Forelimb muscle (tissue), 1 donor: ENCODE measurements around the gene YWHAE. TPM values are rescaled to one million over a fixed set of nuclear protein-coding genes. Genes with fewer than 3 reads are reported as not detected.

Source experiments
- polyA plus RNA-seq: library from polyadenylated mRNA; unstranded; fragments of 120-200 nt; gene quantifications from one replicate; pipeline ENCODE4 v1.2.1, GENCODE V29; 2013; ENCODE audit not compliant: insufficient read length

YWHAE gene
- polyA plus RNA-seq, 1 donor = 713 TPM

Other genes starting within 250 kb of the YWHAE start
- 29.8 TPM for gene ABR, start 220.2 kb downstream of the YWHAE start, polyA plus RNA-seq
- not detected for gene BHLHA9, start 129.8 kb downstream of the YWHAE start, polyA plus RNA-seq
- not detected for gene TRARG1, start 120.6 kb downstream of the YWHAE start, polyA plus RNA-seq
- gene CRK, start 56.0 kb upstream of the YWHAE start, polyA plus RNA-seq = 40.4 TPM
- 81.1 TPM for gene MYO1C, start 92.5 kb upstream of the YWHAE start, polyA plus RNA-seq
- 27.5 TPM for gene INPP5K, start 116.4 kb upstream of the YWHAE start, polyA plus RNA-seq
- 25.3 TPM for gene PITPNA, start 162.6 kb upstream of the YWHAE start, polyA plus RNA-seq
- 3.9 TPM for gene SLC43A2, start 228.6 kb upstream of the YWHAE start, polyA plus RNA-seq
- gene SCARF1, start 245.5 kb upstream of the YWHAE start, polyA plus RNA-seq = 7.1 TPM
- 2.7 TPM for gene RILP, start 249.6 kb upstream of the YWHAE start, polyA plus RNA-seq